ENCODE measurements around the gene GPR158. TPM values are rescaled to one million over a fixed set of nuclear protein-coding genes. Genes with fewer than 3 reads are reported as not detected.

The GPR158 gene
- total and polyA plus RNA-seq, 2 of the 8 experiments (the other 6 are each of a cell fraction or from before 2014, with no cell fraction given), result 0.14 to 0.78 TPM

DNA sequence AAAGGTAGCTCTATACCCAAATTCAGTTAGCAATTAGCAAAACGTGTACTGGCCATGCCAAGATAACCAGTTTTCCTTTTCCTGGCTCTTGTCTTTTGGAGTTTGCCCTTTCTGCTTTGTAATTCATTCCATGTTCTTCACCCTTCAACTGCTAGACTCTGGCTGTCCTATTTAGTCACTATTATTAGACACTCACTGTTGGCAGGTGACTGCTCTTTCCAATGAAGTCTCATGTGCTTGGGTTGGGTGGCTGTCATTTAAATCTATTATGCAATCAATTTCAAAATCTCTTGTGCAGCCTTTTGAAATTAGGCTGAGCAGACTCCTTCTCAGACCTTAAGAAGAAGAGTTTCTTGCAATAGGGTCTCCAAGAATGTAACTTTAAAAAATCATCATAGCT lies 266.5 kb downstream of the GPR158 start:
- no peak overlapping the region for H3K27ac ChIP-seq (ENCODE audit: low read depth, low read length)
- ChIA-PET CTCF (ENCODE audit: partially characterized antibody) (interaction anchor here (0.9 kb wide), 1 partner anchor 126 kb away, joined by 3 read pairs; no protein-coding TSS in a partner anchor), POLR2A (ENCODE audit: partially characterized antibody) (no interaction called here)

More for the DNA sequence above, 266.5 kb downstream of the GPR158 start:
- no peak overlapping the region for H3K9ac ChIP-seq (replicated peaks in 1 of 4; ENCODE audit: extremely low read depth in 1 of 4, low read depth in 3 of 4, low read length in 3 of 4)
- peaks cover 5% of the 10 kb centered on the region; the same call in 1 of the 2 replicates for H3K23me2 ChIP-seq (ENCODE audit: low read depth, low read length)
- H2BK15ac ChIP-seq (ENCODE audit: low read length), result no peak overlapping the region
- no peaks in the 10 kb centered on the region for H3K9me3 ChIP-seq (ENCODE audit: insufficient read depth in 2 of 2, low read depth in 1 of 2, low read length in 1 of 2)
- no peak overlapping the region for H2BK120ac ChIP-seq (replicated peaks; ENCODE audit: low read depth, low read length)
- no peak overlapping the region for H3K4ac ChIP-seq (replicated peaks; ENCODE audit: insufficient read length, low read depth, low read length)
- no peak overlapping the region for H2BK12ac ChIP-seq (ENCODE audit: low read depth, low read length)
- H2BK20ac ChIP-seq (ENCODE audit: low read length), result no peak overlapping the region
- no peak overlapping the region for H2AK5ac ChIP-seq (ENCODE audit: low read depth, low read length)
- no peak overlapping the region for H2BK5ac ChIP-seq (ENCODE audit: low read depth, low read length)
- H3K27me3 ChIP-seq (replicated peaks in 1 of 4; ENCODE audit: control insufficient read depth in 3 of 4, extremely low read depth in 1 of 4, insufficient read depth in 3 of 4, low read length in 3 of 4), result no peaks in the 10 kb centered on the region
- FAIRE-seq, result no peak
- no peak for DNase-seq (ENCODE audit: low read depth in 1 of 2, low spot score in 2 of 2)
- peaks cover 0 to 2% of the 10 kb centered on the region in 2 experiments for H4K20me1 ChIP-seq (replicated peaks in 1 of 2; ENCODE audit: control insufficient read depth in 1 of 2, insufficient read depth in 2 of 2, low read length in 2 of 2)
- H4K5ac ChIP-seq (ENCODE audit: insufficient read length, low read depth, low read length), result no peak overlapping the region
- no peak overlapping the region for H2AFZ ChIP-seq (ENCODE audit: low read length)
- no peaks in the 10 kb centered on the region for H3K79me2 ChIP-seq (ENCODE audit: control insufficient read depth in 1 of 2, insufficient read depth in 2 of 2, low read length in 2 of 2)
- H3K56ac ChIP-seq (replicated peaks; ENCODE audit: insufficient read length, low read depth, low read length), result no peak overlapping the region
- no peak for TF ChIP-seq SUZ12 (IDR thresholded peaks at IDR 0.05; ENCODE audit: low read length)
- TF ChIP-seq CBX8 (IDR thresholded peaks at IDR 0.05; ENCODE audit: borderline replicate concordance, low read depth, low read length), result no peak
- TF ChIP-seq RFX5 (IDR thresholded peaks at IDR 0.05; ENCODE audit: borderline replicate concordance, low read depth, low read length), result no peak
- no peak for TF ChIP-seq EGR1 (IDR thresholded peaks at IDR 0.05; ENCODE audit: borderline replicate concordance, low read depth, low read length)
- TF ChIP-seq POLR2A (IDR thresholded peaks at IDR 0.05; ENCODE audit: control extremely low read depth in 1 of 2, low read depth in 2 of 2, low read length in 2 of 2), result no peak
- no peak for TF ChIP-seq CTBP2 (IDR thresholded peaks at IDR 0.05; ENCODE audit: borderline replicate concordance, insufficient read depth, insufficient read length, low read length)
- no peak for TF ChIP-seq TCF12 (IDR thresholded peaks at IDR 0.05; ENCODE audit: low read depth, low read length)
- H4K91ac ChIP-seq (replicated peaks; ENCODE audit: insufficient read length, low read length), result no peak overlapping the region
- no peak overlapping the region for H3K23ac ChIP-seq (ENCODE audit: insufficient read length)
- H3K14ac ChIP-seq (ENCODE audit: insufficient read length), result no peak overlapping the region
- no peaks in the 10 kb centered on the region for H3K79me1 ChIP-seq (ENCODE audit: low read depth, low read length)
- H3K18ac ChIP-seq (ENCODE audit: extremely low read depth, low read length), result no peak overlapping the region
- 80% methylated on average over 1 of the region's 1 CpG; no CpG with 5 or more reads in 1 of the 2 experiments for WGBS, 2 experiments (ENCODE audit: extremely low coverage in 1 of 2, insufficient coverage in 1 of 2, insufficient read length in 1 of 2, insufficient replicate concordance in 2 of 2, low coverage in 1 of 2, low lambda C conversion rate in 2 of 2, missing lambda C conversion rate in 1 of 2)
- H3K36me3 ChIP-seq (ENCODE audit: control insufficient read depth in 2 of 4, insufficient read depth in 4 of 4, low read length in 3 of 4), result no peaks in the 10 kb centered on the region
- H3K4me3 ChIP-seq (ENCODE audit: extremely low read depth in 1 of 4, insufficient read depth in 2 of 4, low read depth in 3 of 4, low read length in 4 of 4), result no peak overlapping the region
- no peak overlapping the region for H4K8ac ChIP-seq (ENCODE audit: extremely low read depth, insufficient read depth, low read length)
- H3K4me1 ChIP-seq (replicated peaks in 1 of 4; ENCODE audit: control insufficient read depth in 3 of 4, insufficient read depth in 4 of 4, low read length in 3 of 4), result no peaks in the 10 kb centered on the region
- no peak overlapping the region for H3K4me2 ChIP-seq (ENCODE audit: insufficient read depth in 1 of 2, low read depth in 2 of 2, low read length in 2 of 2)
